Ascending aorta (tissue), 2 donors: Measurements from ENCODE around the gene CORO1C. TPM values are rescaled to one million over a fixed set of nuclear protein-coding genes. Genes with fewer than 3 reads are reported as not detected.

Experiments
- DNase-seq, 2 donors: peaks; one replicate each; pipeline ENCODE4 v3.0.0-alpha.2; 2019; ENCODE audit warnings: low spot score in 2 of 2
- H3K27ac ChIP-seq, 2 donors: fragments of 200-600 bp; sonication (generic); one replicate each; pipeline ENCODE4 v1.5.1; 2016 to 2017; ENCODE audit warnings: mild to moderate bottlenecking in 1 of 2
- H3K27me3 ChIP-seq: fragments of 200-600 bp; sonication (generic); one replicate; pipeline ENCODE4 v1.5.1; 2017
- H3K36me3 ChIP-seq, 2 donors: fragments of 200-600 bp; sonication (generic); one replicate each; pipeline ENCODE4 v1.5.1; 2016
- H3K4me1 ChIP-seq, 2 donors: fragments of 200-600 bp; sonication (generic); one replicate each; pipeline ENCODE4 v1.5.1; 2016 to 2017; ENCODE audit warnings: mild to moderate bottlenecking in 1 of 2
- H3K4me3 ChIP-seq, 2 donors: fragments of 200-600 bp; sonication (generic); one replicate each; pipeline ENCODE4 v1.5.1; 2016 to 2017; ENCODE audit warnings: mild to moderate bottlenecking in 1 of 2
- H3K9me3 ChIP-seq, 2 donors: fragments of 200-600 bp; sonication (generic); one replicate each; pipeline ENCODE4 v1.5.1; 2016
- CTCF ChIP-seq, 3 experiments: fragments of 200-600 bp in 2 of 3; fragments of 450-650 bp in 1 of 3; sonication (generic) in 2 of 3; IDR thresholded peaks; one replicate each; pipeline ENCODE4 v1.5.1; 2016 to 2019; ENCODE audit warnings: antibody characterized with exemption in 3 of 3, mild to moderate bottlenecking in 1 of 3, moderate library complexity in 1 of 3
- intact Hi-C: fragments of 100-400 bp; cut with DNase I; formaldehyde crosslinking; loops from one replicate; pipeline ENCODE4 v1.15.1; 2023
- total RNA-seq: library from RNA; depleted of rRNA; stranded (reverse); fragments of >200 nt; gene quantifications from one replicate; pipeline ENCODE4 v1.1.0, GENCODE V29; 2016

CORO1C gene
- total RNA-seq, 1 donor from 2014 or later: 106 TPM

GRCh38 chr12:108629824-108630476 is 101.4 kb downstream of the CORO1C start:
- Histone ChIP-seq H3K4me3 (no peak overlapping the region), H3K27me3 (no peaks in the 10 kb centered on the region), H3K9me3 (no peaks in the 10 kb centered on the region), H3K4me1 (no peaks in the 10 kb centered on the region), H3K36me3 (no peaks in the 10 kb centered on the region), H3K27ac (peak overlapping the region; percentile 36 to 53)
- intact Hi-C loops: no loop called here
- no peak for DNase-seq
- no peak for TF ChIP-seq CTCF (IDR thresholded peaks at IDR 0.05)

GRCh38 chr12:108629151-108629550 is 102.2 kb downstream of the CORO1C start:
- Histone ChIP-seq H3K4me1 (no peaks in the 10 kb centered on the region), H3K27me3 (no peaks in the 10 kb centered on the region), H3K9me3 (no peaks in the 10 kb centered on the region), H3K4me3 (no peak overlapping the region), H3K27ac (peak overlapping the region in 1 of 2 donors; percentile 14), H3K36me3 (no peaks in the 10 kb centered on the region)
- intact Hi-C loops: no loop called here
- DNase-seq: no peak
- TF ChIP-seq CTCF (IDR thresholded peaks at IDR 0.05): no peak

- DNase-seq: no peak
- TF ChIP-seq CTCF (IDR thresholded peaks at IDR 0.05): no peak
- Histone ChIP-seq H3K27me3 (no peaks in the 10 kb centered on the region), H3K27ac (no peak overlapping the region), H3K4me1 (no peaks in the 10 kb centered on the region), H3K9me3 (no peaks in the 10 kb centered on the region), H3K4me3 (no peak overlapping the region), H3K36me3 (no peaks in the 10 kb centered on the region)
- intact Hi-C loops: no loop called here
These were observed 104.0 kb downstream of the CORO1C start for GRCh38 chr12:108627134-108627920.

- H3K27ac ChIP-seq: no peak overlapping the region
- no peaks in the 10 kb centered on the region for H3K4me1 ChIP-seq
- H3K36me3 ChIP-seq: no peaks in the 10 kb centered on the region
- H3K4me3 ChIP-seq: no peak overlapping the region
- TF ChIP-seq CTCF (IDR thresholded peaks at IDR 0.05): no peak
- H3K27me3 ChIP-seq: no peaks in the 10 kb centered on the region
- H3K9me3 ChIP-seq: no peaks in the 10 kb centered on the region
- intact Hi-C loops: no loop called here
- DNase-seq: no peak
These were observed 106.1 kb downstream of the CORO1C start for GRCh38 chr12:108625228-108625627.

- H3K27ac ChIP-seq: no peak overlapping the region
- intact Hi-C loops: no loop called here
- no peaks in the 10 kb centered on the region for H3K36me3 ChIP-seq
- no peaks in the 10 kb centered on the region for H3K27me3 ChIP-seq
- H3K4me1 ChIP-seq: no peaks in the 10 kb centered on the region
- TF ChIP-seq CTCF (IDR thresholded peaks at IDR 0.05): no peak
- no peak for DNase-seq
- no peaks in the 10 kb centered on the region for H3K9me3 ChIP-seq
- H3K4me3 ChIP-seq: no peak overlapping the region
These were observed 107.7 kb downstream of the CORO1C start for GRCh38 chr12:108623577-108623976.
